ENCODE data around the gene MAGEA11.
"Not testable (repeated sequence)": the region's sequence is repeated elsewhere in the genome, so short reads cannot be mapped to it uniquely, and the experiment has no call there.

MAGEA11 gene

GRCh38 chrX:149718757-149719156 lies 6.9 kb downstream of the MAGEA11 start:
- no peak for DNase-seq

GRCh38 chrX:149720021-149720689 lies 8.3 kb downstream of the MAGEA11 start:
- DNase-seq: no peak

- not testable (repeated sequence) for DNase-seq
These were observed 9.4 kb downstream of the MAGEA11 start for GRCh38 chrX:149721241-149721640.

GRCh38 chrX:149721778-149722177 lies 9.9 kb downstream of the MAGEA11 start:
- no peak for DNase-seq

GRCh38 chrX:149723583-149724118 lies 11.8 kb downstream of the MAGEA11 start:
- not testable (repeated sequence) for DNase-seq

- DNase-seq: not testable (repeated sequence)
These were observed 15.4 kb downstream of the MAGEA11 start for GRCh38 chrX:149727308-149727707.

GRCh38 chrX:149742269-149742668 lies 30.4 kb downstream of the MAGEA11 start:
- not testable (repeated sequence) for DNase-seq

GRCh38 chrX:149746390-149747007 lies 34.6 kb downstream of the MAGEA11 start:
- not testable (repeated sequence) for DNase-seq

GRCh38 chrX:149757206-149758067 lies 45.6 kb downstream of the MAGEA11 start:
- no peak for DNase-seq

- no peak for DNase-seq
These were observed 46.3 kb downstream of the MAGEA11 start for GRCh38 chrX:149758068-149758714.

GRCh38 chrX:149758715-149759078 lies 46.8 kb downstream of the MAGEA11 start:
- DNase-seq: not testable (repeated sequence)

GRCh38 chrX:149759824-149760223 lies 48.0 kb downstream of the MAGEA11 start:
- DNase-seq: no peak

- DNase-seq: no peak
These were observed 49.1 kb downstream of the MAGEA11 start for GRCh38 chrX:149760965-149761364.

GRCh38 chrX:149761858-149762674 lies 50.2 kb downstream of the MAGEA11 start:
- not testable (repeated sequence) for DNase-seq

- no peak for DNase-seq
These were observed 51.1 kb downstream of the MAGEA11 start for GRCh38 chrX:149762696-149763614.

All from right forelimb (tissue), 1 donor.